ENCODE results near the gene LSM4.

GRCh38 chr19:18295034-18295451 lies 27.8 kb downstream of the LSM4 start:
- TF ChIP-seq, protein P1, sequence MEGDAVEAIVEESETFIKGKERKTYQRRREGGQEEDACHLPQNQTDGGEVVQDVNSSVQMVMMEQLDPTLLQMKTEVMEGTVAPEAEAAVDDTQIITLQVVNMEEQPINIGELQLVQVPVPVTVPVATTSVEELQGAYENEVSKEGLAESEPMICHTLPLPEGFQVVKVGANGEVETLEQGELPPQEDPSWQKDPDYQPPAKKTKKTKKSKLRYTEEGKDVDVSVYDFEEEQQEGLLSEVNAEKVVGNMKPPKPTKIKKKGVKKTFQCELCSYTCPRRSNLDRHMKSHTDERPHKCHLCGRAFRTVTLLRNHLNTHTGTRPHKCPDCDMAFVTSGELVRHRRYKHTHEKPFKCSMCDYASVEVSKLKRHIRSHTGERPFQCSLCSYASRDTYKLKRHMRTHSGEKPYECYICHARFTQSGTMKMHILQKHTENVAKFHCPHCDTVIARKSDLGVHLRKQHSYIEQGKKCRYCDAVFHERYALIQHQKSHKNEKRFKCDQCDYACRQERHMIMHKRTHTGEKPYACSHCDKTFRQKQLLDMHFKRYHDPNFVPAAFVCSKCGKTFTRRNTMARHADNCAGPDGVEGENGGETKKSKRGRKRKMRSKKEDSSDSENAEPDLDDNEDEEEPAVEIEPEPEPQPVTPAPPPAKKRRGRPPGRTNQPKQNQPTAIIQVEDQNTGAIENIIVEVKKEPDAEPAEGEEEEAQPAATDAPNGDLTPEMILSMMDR (conservative IDR thresholded peaks at IDR 0.05; ENCODE audit: low read length): no peak
- no peak for TF ChIP-seq EZH2phosphoT487 (IDR thresholded peaks at IDR 0.05; ENCODE audit: borderline replicate concordance)

All from Loucy (cell line).